NCI-H1694 treated with DMSO at 0.1 percent for 48 hours (cell line): ENCODE data around the gene USP17L19.
"Not testable (repeated sequence)": the region's sequence is repeated elsewhere in the genome, so short reads cannot be mapped to it uniquely, and the experiment has no call there.

Experiments
- DNase-seq: peaks from one replicate; lab custom pipeline; 2025; lab: John Stamatoyannopoulos, UW

Gene USP17L19

GRCh38 chr4:9253078-9253477 is at the start of gene USP17L19:
USP17L19 (plus strand) TSS chr4:9253378; CDS start chr4:9253378, 0 bp downstream.
- not testable (repeated sequence) for DNase-seq

GRCh38 chr4:9210357-9210756 is 42.8 kb upstream of the USP17L19 start, which contains the start of gene USP17L10:
USP17L10 (plus strand) TSS chr4:9210657; CDS start chr4:9210657, 0 bp downstream.
- DNase-seq = not testable (repeated sequence)

DNA sequence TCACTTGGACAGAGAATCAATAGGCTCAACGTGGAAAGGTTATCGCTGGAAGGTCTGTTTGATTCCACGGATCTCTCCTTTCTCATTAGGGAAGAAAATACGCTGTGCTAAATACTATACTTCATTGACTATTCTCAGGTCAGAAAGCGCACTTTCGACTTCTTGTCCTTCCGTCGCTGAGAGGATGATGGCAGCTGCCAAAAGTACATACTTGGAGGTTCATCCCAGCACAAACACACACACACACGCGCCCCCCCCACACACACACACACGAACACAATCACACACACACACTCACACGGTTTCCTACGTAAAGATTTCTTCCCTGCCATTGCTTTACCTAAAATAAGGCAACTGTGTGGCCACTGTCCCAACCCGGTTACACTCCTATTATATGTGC is 38.5 kb upstream of the USP17L19 start:
- DNase-seq = not testable (repeated sequence)

DNA sequence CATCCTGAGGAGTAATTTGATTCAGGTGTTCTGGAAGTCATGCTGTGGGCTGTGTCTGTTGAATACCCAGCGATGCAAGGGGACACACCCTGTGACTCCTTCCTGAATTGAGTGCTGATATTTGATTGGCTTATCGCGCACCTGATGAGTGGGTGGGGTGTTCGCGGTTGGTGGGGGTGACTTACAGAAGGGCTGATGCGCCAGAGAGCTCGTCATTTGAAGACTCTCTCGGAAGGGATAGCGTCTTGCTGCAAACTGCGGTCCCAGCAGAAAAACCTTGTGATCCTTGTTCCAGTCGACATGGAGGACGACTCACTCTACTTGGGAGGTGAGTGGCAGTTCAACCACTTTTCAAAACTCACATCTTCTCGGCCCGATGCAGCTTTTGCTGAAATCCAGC is 38.1 kb upstream of the USP17L19 start, which contains the start of gene USP17L11:
TSS of gene USP17L11 (plus strand) at position 301 of the 400 bp plus-strand sequence. CDS start at position 301, 0 bp downstream.
- not testable (repeated sequence) for DNase-seq

DNA sequence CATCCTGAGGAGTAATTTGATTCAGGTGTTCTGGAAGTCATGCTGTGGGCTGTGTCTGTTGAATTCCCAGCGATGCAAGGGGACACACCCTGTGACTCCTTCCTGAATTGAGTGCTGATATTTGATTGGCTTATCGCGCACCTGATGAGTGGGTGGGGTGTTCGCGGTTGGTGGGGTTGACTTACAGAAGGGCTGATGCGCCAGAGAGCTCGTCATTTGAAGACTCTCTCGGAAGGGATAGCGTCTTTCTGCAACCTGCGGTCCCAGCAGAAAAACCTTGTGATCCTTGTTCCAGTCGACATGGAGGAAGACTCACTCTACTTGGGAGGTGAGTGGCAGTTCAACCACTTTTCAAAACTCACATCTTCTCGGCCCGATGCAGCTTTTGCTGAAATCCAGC is 33.3 kb upstream of the USP17L19 start, which contains the start of gene USP17L12:
TSS of gene USP17L12 (plus strand) at position 301 of the 400 bp plus-strand sequence. CDS start at position 301, 0 bp downstream.
- DNase-seq = not testable (repeated sequence)

GRCh38 chr4:9224596-9224995 is 28.6 kb upstream of the USP17L19 start, which contains the start of gene USP17L13:
USP17L13 (plus strand) TSS chr4:9224896; CDS start chr4:9224896, 0 bp downstream.
- DNase-seq = not testable (repeated sequence)

GRCh38 chr4:9230249-9230648 is 22.9 kb upstream of the USP17L19 start:
- not testable (repeated sequence) for DNase-seq

DNA sequence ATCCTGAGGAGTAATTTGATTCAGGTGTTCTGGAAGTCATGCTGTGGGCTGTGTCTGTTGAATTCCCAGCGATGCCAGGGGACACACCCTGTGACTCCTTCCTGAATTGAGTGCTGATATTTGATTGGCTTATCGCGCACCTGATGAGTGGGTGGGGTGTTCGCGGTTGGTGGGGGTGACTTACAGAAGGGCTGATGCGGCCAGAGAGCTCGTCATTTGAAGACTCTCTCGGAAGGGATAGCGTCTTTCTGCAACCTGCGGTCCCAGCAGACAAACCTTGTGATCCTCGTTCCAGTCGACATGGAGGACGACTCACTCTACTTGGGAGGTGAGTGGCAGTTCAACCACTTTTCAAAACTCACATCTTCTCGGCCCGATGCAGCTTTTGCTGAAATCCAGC is 19.1 kb upstream of the USP17L19 start, which contains the start of gene USP17L15:
TSS of gene USP17L15 (plus strand) at position 301 of the 400 bp plus-strand sequence. CDS start at position 301, 0 bp downstream.
- not testable (repeated sequence) for DNase-seq

- not testable (repeated sequence) for DNase-seq
These were observed 14.7 kb upstream of the USP17L19 start for GRCh38 chr4:9238461-9238860.

DNA sequence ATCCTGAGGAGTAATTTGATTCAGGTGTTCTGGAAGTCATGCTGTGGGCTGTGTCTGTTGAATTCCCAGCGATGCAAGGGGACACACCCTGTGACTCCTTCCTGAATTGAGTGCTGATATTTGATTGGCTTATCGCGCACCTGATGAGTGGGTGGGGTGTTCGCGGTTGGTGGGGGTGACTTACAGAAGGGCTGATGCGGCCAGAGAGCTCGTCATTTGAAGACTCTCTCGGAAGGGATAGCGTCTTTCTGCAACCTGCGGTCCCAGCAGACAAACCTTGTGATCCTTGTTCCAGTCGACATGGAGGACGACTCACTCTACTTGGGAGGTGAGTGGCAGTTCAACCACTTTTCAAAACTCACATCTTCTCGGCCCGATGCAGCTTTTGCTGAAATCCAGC is 9.6 kb upstream of the USP17L19 start, which contains the start of gene USP17L17:
TSS of gene USP17L17 (plus strand) at position 301 of the 400 bp plus-strand sequence. CDS start at position 301, 0 bp downstream.
- not testable (repeated sequence) for DNase-seq

DNA sequence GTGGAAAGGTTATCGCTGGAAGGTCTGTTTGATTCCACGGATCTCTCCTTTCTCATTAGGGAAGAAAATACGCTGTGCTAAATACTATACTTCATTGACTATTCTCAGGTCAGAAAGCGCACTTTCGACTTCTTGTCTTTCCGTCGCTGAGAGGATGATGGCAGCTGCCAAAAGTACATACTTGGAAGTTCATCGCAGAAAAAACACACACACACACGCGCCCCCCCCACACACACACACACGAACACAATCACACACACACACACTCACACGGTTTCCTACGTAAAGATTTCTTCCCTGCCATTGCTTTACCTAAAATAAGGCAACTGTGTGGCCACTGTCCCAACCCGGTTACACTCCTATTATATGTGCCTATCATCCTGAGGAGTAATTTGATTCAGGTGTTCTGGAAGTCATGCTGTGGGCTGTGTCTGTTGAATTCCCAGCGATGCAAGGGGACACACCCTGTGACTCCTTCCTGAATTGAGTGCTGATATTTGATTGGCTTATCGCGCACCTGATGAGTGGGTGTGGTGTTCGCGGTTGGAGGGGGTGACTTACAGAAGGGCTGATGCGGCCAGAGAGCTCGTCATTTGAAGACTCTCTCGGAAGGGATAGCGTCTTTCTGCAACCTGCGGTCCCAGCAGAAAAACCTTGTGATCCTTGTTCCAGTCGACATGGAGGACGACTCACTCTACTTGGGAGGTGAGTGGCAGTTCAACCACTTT is 5.1 kb upstream of the USP17L19 start, which contains the start of gene USP17L18:
TSS of gene USP17L18 (plus strand) at position 678 of the 728 bp plus-strand sequence. CDS start at position 678, 0 bp downstream.
- DNase-seq = not testable (repeated sequence)

- DNase-seq = not testable (repeated sequence)
These were observed 4.6 kb downstream of the USP17L19 start, which contains the start of gene USP17L20 for GRCh38 chr4:9257824-9258223. USP17L20 (plus strand) TSS chr4:9258124; CDS start chr4:9258124, 0 bp downstream.

- not testable (repeated sequence) for DNase-seq
These were observed 9.4 kb downstream of the USP17L19 start, which contains the start of gene USP17L21 for GRCh38 chr4:9262572-9262971. USP17L21 (plus strand) TSS chr4:9262872; CDS start chr4:9262872, 0 bp downstream.

DNA sequence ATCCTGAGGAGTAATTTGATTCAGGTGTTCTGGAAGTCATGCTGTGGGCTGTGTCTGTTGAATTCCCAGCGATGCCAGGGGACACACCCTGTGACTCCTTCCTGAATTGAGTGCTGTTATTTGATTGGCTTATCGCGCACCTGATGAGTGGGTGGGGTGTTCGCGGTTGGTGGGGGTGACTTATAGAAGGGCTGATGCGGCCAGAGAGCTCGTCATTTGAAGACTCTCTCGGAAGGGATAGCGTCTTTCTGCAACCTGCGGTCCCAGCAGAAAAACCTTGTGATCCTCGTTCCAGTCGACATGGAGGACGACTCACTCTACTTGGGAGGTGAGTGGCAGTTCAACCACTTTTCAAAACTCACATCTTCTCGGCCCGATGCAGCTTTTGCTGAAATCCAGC is 14.1 kb downstream of the USP17L19 start, which contains the start of gene USP17L22:
TSS of gene USP17L22 (plus strand) at position 301 of the 400 bp plus-strand sequence. CDS start at position 301, 0 bp downstream.
- DNase-seq = not testable (repeated sequence)

DNA sequence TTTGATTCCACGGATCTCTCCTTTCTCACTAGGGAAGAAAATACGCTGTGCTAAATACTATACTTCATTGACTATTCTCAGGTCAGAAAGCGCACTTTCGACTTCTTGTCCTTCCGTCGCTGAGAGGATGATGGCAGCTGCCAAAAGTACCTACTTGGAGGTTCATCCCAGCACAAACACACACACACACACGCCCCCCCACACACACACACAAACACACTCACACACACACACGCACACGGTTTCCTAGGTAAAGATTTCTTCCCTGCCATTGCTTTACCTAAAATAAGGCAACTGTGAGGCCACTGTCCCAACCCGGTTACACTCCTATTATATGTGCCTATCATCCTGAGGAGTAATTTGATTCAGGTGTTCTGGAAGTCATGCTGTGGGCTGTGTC is 18.5 kb downstream of the USP17L19 start:
- not testable (repeated sequence) for DNase-seq
